ENCODE measurements around the gene EIF3B.

- no peak for TF ChIP-seq GATA3 (IDR thresholded peaks at IDR 0.05; ENCODE audit: low read depth, low read length)
- no peak for TF ChIP-seq GATA2 (IDR thresholded peaks at IDR 0.05; ENCODE audit: low read depth, low read length)
Observed at GRCh38 chr7:2411815-2412586, 57.4 kb downstream of the EIF3B start.

Measured in SH-SY5Y (cell line).